ENCODE measurements around the gene NGEF. TPM values are rescaled to one million over a fixed set of nuclear protein-coding genes. Genes with fewer than 3 reads are reported as not detected.

NGEF gene
- total RNA-seq, 2 experiments from 2014 or later, result not detected

- no peaks in the 10 kb centered on the region for H3K36me3 Mint-ChIP-seq (ENCODE audit: low read depth)
- H3K27me3 Mint-ChIP-seq (ENCODE audit: low read depth), result peaks cover 6% of the 10 kb centered on the region
- H3K4me1 Mint-ChIP-seq (ENCODE audit: low read depth), result no peaks in the 10 kb centered on the region
- ChIA-PET POLR2A (no interaction called here), CTCF (no interaction called here)
- DNase-seq, result no peak
- ATAC-seq, result no peak
- no peaks in the 10 kb centered on the region for H3K9me3 Mint-ChIP-seq (ENCODE audit: insufficient read depth)
- H3K4me3 Mint-ChIP-seq, result no peak overlapping the region
- no peak overlapping the region for H3K27ac Mint-ChIP-seq
Observed at GRCh38 chr2:232950751-232951150, 62.3 kb downstream of the NGEF start.

- Mint-ChIP-seq H3K4me1 (ENCODE audit: low read depth) (no peaks in the 10 kb centered on the region), H3K27ac (no peak overlapping the region), H3K27me3 (ENCODE audit: low read depth) (peaks cover 6% of the 10 kb centered on the region), H3K36me3 (ENCODE audit: low read depth) (no peaks in the 10 kb centered on the region), H3K9me3 (ENCODE audit: insufficient read depth) (no peaks in the 10 kb centered on the region), H3K4me3 (no peak overlapping the region)
- no peak for ATAC-seq
- no peak for DNase-seq
- CTCF ChIA-PET, result no interaction called here
- POLR2A ChIA-PET, result no interaction called here
Observed at GRCh38 chr2:232949016-232949415, 64.0 kb downstream of the NGEF start.

DNA sequence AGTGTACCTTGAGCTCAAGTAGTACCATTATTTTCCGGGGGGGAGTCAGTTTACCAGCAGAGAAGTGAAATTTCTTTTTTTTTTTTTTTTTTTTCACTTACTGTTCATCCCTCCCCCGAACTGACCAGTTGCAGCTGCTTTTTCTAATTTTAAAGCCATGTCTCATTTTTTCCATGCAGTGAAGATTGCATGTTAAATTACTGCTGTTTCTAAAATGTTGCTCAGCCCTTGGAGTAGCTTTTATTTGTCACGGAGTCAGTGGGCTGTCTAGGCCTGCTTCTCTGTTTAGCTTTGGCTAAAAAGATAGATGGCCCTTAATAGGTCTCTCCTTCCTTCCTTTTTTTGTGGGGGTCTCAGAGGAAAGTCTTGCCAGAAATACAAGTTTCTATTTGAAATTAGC lies 70.2 kb downstream of the NGEF start:
- H3K4me3 Mint-ChIP-seq, result no peak overlapping the region
- DNase-seq (no peak), ATAC-seq (no peak)
- H3K4me1 Mint-ChIP-seq (ENCODE audit: low read depth), result no peaks in the 10 kb centered on the region
- H3K36me3 Mint-ChIP-seq (ENCODE audit: low read depth), result no peaks in the 10 kb centered on the region
- no peaks in the 10 kb centered on the region for H3K9me3 Mint-ChIP-seq (ENCODE audit: insufficient read depth)
- H3K27me3 Mint-ChIP-seq (ENCODE audit: low read depth), result peaks cover 9% of the 10 kb centered on the region
- CTCF ChIA-PET, result no interaction called here
- POLR2A ChIA-PET, result no interaction called here
- no peak overlapping the region for H3K27ac Mint-ChIP-seq

DNA sequence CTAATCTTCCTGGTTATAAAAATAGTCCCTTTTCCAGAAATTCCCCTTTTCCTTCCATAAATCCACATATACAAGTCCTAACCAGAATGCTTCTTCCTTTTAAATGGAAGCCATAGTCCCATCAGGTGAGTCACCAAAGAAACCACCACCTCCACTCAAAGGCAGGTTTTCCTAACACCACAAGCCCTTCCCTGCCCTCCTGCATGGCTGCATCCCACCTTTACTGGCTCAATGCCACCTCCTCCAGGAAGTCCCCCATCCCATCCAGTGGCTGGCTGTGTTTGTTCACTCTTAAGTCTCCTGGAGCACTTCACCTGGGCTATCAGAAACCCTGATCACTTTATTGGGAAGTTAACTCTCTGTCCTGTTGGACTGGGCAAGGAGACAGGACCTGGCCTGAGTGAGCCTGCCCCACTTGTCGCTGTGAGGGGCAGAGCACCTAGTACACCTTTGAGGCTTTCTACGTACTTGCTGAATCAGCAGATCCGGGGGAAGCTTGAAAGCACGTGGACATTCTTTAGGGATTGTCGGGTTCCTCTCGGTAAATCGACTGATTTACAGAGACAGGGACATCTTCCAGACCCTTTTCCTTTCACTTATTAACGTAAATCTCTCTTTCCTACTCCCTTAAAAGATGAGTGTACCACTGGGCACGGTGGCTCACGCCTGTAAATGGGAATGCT lies 71.0 kb downstream of the NGEF start:
- POLR2A ChIA-PET, result no interaction called here
- DNase-seq (no peak), ATAC-seq (no peak)
- H3K9me3 Mint-ChIP-seq (ENCODE audit: insufficient read depth), result no peaks in the 10 kb centered on the region
- H3K4me3 Mint-ChIP-seq, result no peak overlapping the region
- H3K27ac Mint-ChIP-seq, result no peak overlapping the region
- peaks cover 13% of the 10 kb centered on the region for H3K27me3 Mint-ChIP-seq (ENCODE audit: low read depth)
- H3K4me1 Mint-ChIP-seq (ENCODE audit: low read depth), result no peaks in the 10 kb centered on the region
- no peaks in the 10 kb centered on the region for H3K36me3 Mint-ChIP-seq (ENCODE audit: low read depth)
- CTCF ChIA-PET, result no interaction called here

GRCh38 chr2:232941400-232941799 lies 71.7 kb downstream of the NGEF start:
- ChIA-PET POLR2A (no interaction called here), CTCF (no interaction called here)
- H3K4me3 Mint-ChIP-seq, result no peak overlapping the region
- H3K27ac Mint-ChIP-seq, result no peak overlapping the region
- DNase-seq (no peak), ATAC-seq (no peak)
- H3K36me3 Mint-ChIP-seq (ENCODE audit: low read depth), result no peaks in the 10 kb centered on the region
- no peaks in the 10 kb centered on the region for H3K4me1 Mint-ChIP-seq (ENCODE audit: low read depth)
- H3K27me3 Mint-ChIP-seq (ENCODE audit: low read depth), result peaks cover 11% of the 10 kb centered on the region
- H3K9me3 Mint-ChIP-seq (ENCODE audit: insufficient read depth), result no peaks in the 10 kb centered on the region

GRCh38 chr2:232940724-232941123 lies 72.3 kb downstream of the NGEF start:
- POLR2A ChIA-PET, result no interaction called here
- Mint-ChIP-seq H3K4me1 (ENCODE audit: low read depth) (no peaks in the 10 kb centered on the region), H3K27me3 (ENCODE audit: low read depth) (peaks cover 15% of the 10 kb centered on the region), H3K36me3 (ENCODE audit: low read depth) (no peaks in the 10 kb centered on the region), H3K4me3 (no peak overlapping the region), H3K9me3 (ENCODE audit: insufficient read depth) (no peaks in the 10 kb centered on the region), H3K27ac (no peak overlapping the region)
- ATAC-seq (no peak), DNase-seq (no peak)
- CTCF ChIA-PET, result no interaction called here

- peaks cover 22% of the 10 kb centered on the region for H3K27me3 Mint-ChIP-seq (ENCODE audit: low read depth)
- no peak for DNase-seq
- no peaks in the 10 kb centered on the region for H3K36me3 Mint-ChIP-seq (ENCODE audit: low read depth)
- H3K4me3 Mint-ChIP-seq, result no peak overlapping the region
- CTCF ChIA-PET, result no interaction called here
- no peak for ATAC-seq
- no peaks in the 10 kb centered on the region for H3K4me1 Mint-ChIP-seq (ENCODE audit: low read depth)
- no peak overlapping the region for H3K27ac Mint-ChIP-seq
- POLR2A ChIA-PET, result no interaction called here
- no peaks in the 10 kb centered on the region for H3K9me3 Mint-ChIP-seq (ENCODE audit: insufficient read depth)
Observed at GRCh38 chr2:232937278-232937906, 75.7 kb downstream of the NGEF start.

DNA sequence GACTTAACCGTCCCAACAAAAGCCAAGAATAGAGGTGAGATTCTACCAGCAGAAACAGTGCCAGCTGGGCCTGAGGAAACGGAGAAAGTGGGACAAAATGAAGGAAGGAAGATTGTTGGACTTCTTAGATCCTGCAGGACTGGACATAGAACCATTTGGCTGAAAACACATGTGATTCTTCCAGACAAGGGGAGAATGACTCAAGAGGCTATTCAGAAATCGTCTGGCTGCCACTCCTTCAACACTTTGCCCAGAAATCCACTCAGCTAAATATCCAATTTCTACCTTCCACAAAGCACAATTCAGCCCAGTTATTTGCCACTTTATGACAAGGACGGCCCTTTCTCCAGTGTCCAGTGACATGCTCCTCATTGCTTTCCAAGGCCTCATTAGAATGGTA lies 81.4 kb downstream of the NGEF start:
- no peak overlapping the region for H3K4me3 Mint-ChIP-seq
- CTCF ChIA-PET, result no interaction called here
- H3K27me3 Mint-ChIP-seq (ENCODE audit: low read depth), result peaks cover 47% of the 10 kb centered on the region
- POLR2A ChIA-PET, result no interaction called here
- no peaks in the 10 kb centered on the region for H3K36me3 Mint-ChIP-seq (ENCODE audit: low read depth)
- peaks cover 6% of the 10 kb centered on the region for H3K4me1 Mint-ChIP-seq (ENCODE audit: low read depth)
- DNase-seq (no peak), ATAC-seq (no peak)
- no peak overlapping the region for H3K27ac Mint-ChIP-seq
- H3K9me3 Mint-ChIP-seq (ENCODE audit: insufficient read depth), result no peaks in the 10 kb centered on the region

DNA sequence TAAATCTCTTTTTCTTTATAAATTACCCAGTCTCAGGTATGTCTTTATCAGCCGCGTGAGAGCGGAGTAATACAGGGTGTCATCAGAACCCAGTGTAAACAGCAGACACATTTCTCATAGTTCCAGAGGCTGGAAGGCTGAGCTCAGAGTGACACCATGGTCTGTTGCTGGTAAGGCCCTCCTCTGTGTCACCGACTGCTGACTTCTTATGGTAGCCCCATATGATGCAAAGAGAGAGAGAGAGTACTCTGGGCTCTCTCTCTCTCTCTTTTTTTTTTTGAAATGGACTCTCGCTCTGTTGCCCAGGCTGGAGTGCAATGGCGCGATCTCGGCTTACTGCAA lies 83.0 kb downstream of the NGEF start:
- Mint-ChIP-seq H3K27ac (no peak overlapping the region), H3K27me3 (ENCODE audit: low read depth) (peaks cover 56% of the 10 kb centered on the region), H3K4me3 (no peak overlapping the region), H3K9me3 (ENCODE audit: insufficient read depth) (no peaks in the 10 kb centered on the region), H3K36me3 (ENCODE audit: low read depth) (no peaks in the 10 kb centered on the region), H3K4me1 (ENCODE audit: low read depth) (peaks cover 6% of the 10 kb centered on the region)
- CTCF ChIA-PET, result no interaction called here
- POLR2A ChIA-PET, result no interaction called here
- no peak for ATAC-seq
- DNase-seq, result no peak

- Mint-ChIP-seq H3K27ac (no peak overlapping the region), H3K9me3 (ENCODE audit: insufficient read depth) (no peaks in the 10 kb centered on the region), H3K27me3 (ENCODE audit: low read depth) (peaks cover 60% of the 10 kb centered on the region), H3K36me3 (ENCODE audit: low read depth) (no peaks in the 10 kb centered on the region), H3K4me1 (ENCODE audit: low read depth) (peaks cover 6% of the 10 kb centered on the region), H3K4me3 (peak overlapping the region; percentile 58)
- ATAC-seq, result no peak
- ChIA-PET POLR2A (no interaction called here), CTCF (interaction anchor here (0.9 kb wide), 1 partner anchor 124 kb away, joined by 3 read pairs; no protein-coding TSS in a partner anchor)
- no peak for DNase-seq
Observed at GRCh38 chr2:232929303-232930058, 83.6 kb downstream of the NGEF start.

- ChIA-PET CTCF (interaction anchor here (0.9 kb wide), 1 partner anchor 124 kb away, joined by 3 read pairs; no protein-coding TSS in a partner anchor), POLR2A (no interaction called here)
- no peak for DNase-seq
- ATAC-seq, result no peak
- Mint-ChIP-seq H3K4me3 (peak overlapping the region; percentile 58), H3K9me3 (ENCODE audit: insufficient read depth) (no peaks in the 10 kb centered on the region), H3K4me1 (ENCODE audit: low read depth) (peaks cover 6% of the 10 kb centered on the region), H3K27me3 (ENCODE audit: low read depth) (peaks cover 63% of the 10 kb centered on the region), H3K36me3 (ENCODE audit: low read depth) (no peaks in the 10 kb centered on the region), H3K27ac (no peak overlapping the region)
Observed at GRCh38 chr2:232928551-232929302, 84.3 kb downstream of the NGEF start.
